Neuronal stem cell (in vitro differentiated cells): ENCODE data around the gene BRSK2.

Source experiments
- DNase-seq: peaks from one replicate; pipeline ENCODE4 v3.0.0-alpha.2; 2013; ENCODE audit warnings: low spot score
- H2AFZ ChIP-seq: one replicate; pipeline ENCODE4 v1.6.1; 2013; ENCODE audit warnings: mild to moderate bottlenecking, low read length, inconsistent platforms
- H2AK5ac ChIP-seq: 2 replicates; pipeline ENCODE4 v1.6.1; 2013; ENCODE audit warnings: low read depth, mild to moderate bottlenecking, inconsistent platforms, low read length, moderate library complexity, mixed read lengths
- H2BK120ac ChIP-seq: 2 replicates; pipeline ENCODE4 v1.6.1; 2013; ENCODE audit warnings: low read depth, mild to moderate bottlenecking, inconsistent platforms, low read length, moderate library complexity, mixed read lengths
- H2BK12ac ChIP-seq: one replicate; pipeline ENCODE4 v1.6.1; 2013; ENCODE audit warnings: low read length, inconsistent platforms
- H2BK15ac ChIP-seq: 2 replicates; pipeline ENCODE4 v1.6.1; 2013; ENCODE audit warnings: mild to moderate bottlenecking, low read length, inconsistent platforms, mixed read lengths
- H2BK5ac ChIP-seq: one replicate; pipeline ENCODE4 v1.6.1; 2013; ENCODE audit warnings: inconsistent platforms, mild to moderate bottlenecking, low read length, moderate library complexity
- H3K14ac ChIP-seq: one replicate; pipeline ENCODE4 v1.6.1; 2013; ENCODE audit warnings: low read length, inconsistent platforms
- H3K18ac ChIP-seq: 2 replicates; pipeline ENCODE4 v1.6.1; 2013; ENCODE audit warnings: low read length, inconsistent platforms
- H3K23ac ChIP-seq: 2 replicates; pipeline ENCODE4 v1.6.1; 2013; ENCODE audit warnings: low read depth, mild to moderate bottlenecking, mixed read lengths, low read length, inconsistent platforms; ENCODE audit not compliant: poor library complexity
- H3K27ac ChIP-seq: replicated peaks from 3 replicates; pipeline ENCODE4 v1.5.1; 2013; ENCODE audit warnings: low read length, inconsistent platforms
- H3K27me3 ChIP-seq, 3 experiments: 2 replicates each; pipeline ENCODE4 v1.6.1; 2013; ENCODE audit warnings: low read length in 3 of 3, mild to moderate bottlenecking in 2 of 3, inconsistent platforms in 1 of 3, low read depth in 1 of 3, mixed read lengths in 1 of 3, moderate library complexity in 1 of 3; ENCODE audit not compliant: control insufficient read depth in 3 of 3, insufficient read depth in 3 of 3
- H3K36me3 ChIP-seq, 2 donors: replicated peaks in 1 of 2; 2 replicates each; pipeline ENCODE4 v1.6.1; 2013; ENCODE audit warnings: low read length in 2 of 2; ENCODE audit not compliant: control insufficient read depth in 2 of 2, insufficient read depth in 2 of 2
- H3K4ac ChIP-seq: 2 replicates; pipeline ENCODE4 v1.6.1; 2013; ENCODE audit warnings: inconsistent platforms, mild to moderate bottlenecking, low read length, moderate library complexity
- H3K4me1 ChIP-seq, 2 donors: 1 replicate in 1 of 2; 2 replicates in 1 of 2; pipeline ENCODE4 v1.6.1; 2013; ENCODE audit warnings: low read length in 2 of 2, low read depth in 1 of 2; ENCODE audit not compliant: control insufficient read depth in 2 of 2, insufficient read depth in 1 of 2
- H3K4me2 ChIP-seq: one replicate; pipeline ENCODE4 v1.6.1; 2013; ENCODE audit warnings: mild to moderate bottlenecking, low read length, inconsistent platforms; ENCODE audit not compliant: insufficient read depth, poor library complexity, severe bottlenecking
- H3K4me3 ChIP-seq, 2 donors: 2 replicates each; pipeline ENCODE4 v1.5.1; 2013; ENCODE audit warnings: low read length in 2 of 2, mild to moderate bottlenecking in 2 of 2, inconsistent platforms in 1 of 2, moderate library complexity in 1 of 2
- H3K79me1 ChIP-seq: one replicate; pipeline ENCODE4 v1.6.1; 2013; ENCODE audit warnings: low read depth, mild to moderate bottlenecking, inconsistent platforms, low read length, moderate library complexity
- H3K9ac ChIP-seq: one replicate; pipeline ENCODE4 v1.6.1; 2013; ENCODE audit warnings: mild to moderate bottlenecking, low read depth, low read length, inconsistent platforms; ENCODE audit not compliant: poor library complexity
- H3K9me3 ChIP-seq, 2 donors: replicated peaks in 1 of 2; 2 replicates each; pipeline versions ENCODE3 to v1.6.1; 2013; ENCODE audit warnings: low read length in 2 of 2, mild to moderate bottlenecking in 2 of 2, inconsistent platforms in 1 of 2, low read depth in 1 of 2, mixed read lengths in 1 of 2, moderate library complexity in 1 of 2; ENCODE audit not compliant: control insufficient read depth in 2 of 2, insufficient read depth in 1 of 2
- H4K8ac ChIP-seq: one replicate; pipeline ENCODE4 v1.6.1; 2013; ENCODE audit warnings: low read depth, mild to moderate bottlenecking, inconsistent platforms, low read length, moderate library complexity
- H4K91ac ChIP-seq: one replicate; pipeline ENCODE4 v1.6.1; 2013; ENCODE audit warnings: low read length, low read depth, mild to moderate bottlenecking, inconsistent platforms; ENCODE audit not compliant: poor library complexity
- WGBS, 2 donors: extraction: QIAGEN DNeasy Blood & Tissue Kit; methylation state at CpG; one replicate each; pipeline ENCODE4 v1.1.7; 2013; ENCODE audit warnings: missing lambda C conversion rate in 2 of 2, mixed read lengths in 1 of 2; ENCODE audit not compliant: insufficient read length in 2 of 2, insufficient replicate concordance in 1 of 2; ENCODE audit errors: extremely low coverage in 2 of 2; 5-methylcytosine and 5-hydroxymethylcytosine counted together

The BRSK2 gene

DNA sequence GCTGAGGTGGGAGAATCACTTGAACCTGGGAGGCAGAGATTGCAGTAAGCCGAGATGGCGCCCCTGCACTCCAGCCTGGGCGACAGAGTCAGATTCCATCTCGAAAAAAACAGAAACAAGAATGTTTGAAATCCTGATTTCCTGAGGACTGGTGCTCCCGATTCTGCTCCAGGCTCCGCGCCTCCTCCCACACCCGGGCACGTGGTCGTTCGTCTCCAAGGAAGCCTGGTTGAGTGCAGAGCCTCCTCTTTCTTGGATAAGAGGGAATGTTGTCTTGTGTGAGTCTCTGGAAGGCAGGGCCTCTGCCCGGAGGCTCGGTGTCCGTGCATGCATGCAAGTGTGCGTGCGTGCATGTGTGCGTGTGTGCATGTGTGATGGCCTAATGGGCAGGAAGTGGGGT lies 30.1 kb downstream of the BRSK2 start:
- no peak overlapping the region for H3K9ac ChIP-seq
- no CpG with 5 or more reads among the region's 17 CpGs for WGBS, 2 donors
- H3K4ac ChIP-seq = no peak overlapping the region
- no peak overlapping the region for H3K23ac ChIP-seq
- no peak for DNase-seq
- H3K27me3 ChIP-seq = no peaks in the 10 kb centered on the region
- no peak overlapping the region for H3K4me2 ChIP-seq
- H3K4me3 ChIP-seq = no peak overlapping the region
- no peak overlapping the region for H2AFZ ChIP-seq
- H3K79me1 ChIP-seq = peaks cover 41% of the 10 kb centered on the region
- no peak overlapping the region for H3K18ac ChIP-seq
- H2BK15ac ChIP-seq = no peak overlapping the region
- no peak overlapping the region for H2BK12ac ChIP-seq
- no peak overlapping the region for H3K14ac ChIP-seq
- H2BK5ac ChIP-seq = no peak overlapping the region
- no peak overlapping the region for H4K91ac ChIP-seq
- H3K4me1 ChIP-seq = no peaks in the 10 kb centered on the region
- H2AK5ac ChIP-seq = no peak overlapping the region
- H2BK120ac ChIP-seq = no peak overlapping the region
- H3K27ac ChIP-seq = no peak overlapping the region
- peaks cover 26 to 40% of the 10 kb centered on the region in 2 donors for H3K9me3 ChIP-seq
- H4K8ac ChIP-seq = no peak overlapping the region
- peaks cover 0 to 7% of the 10 kb centered on the region in 2 donors for H3K36me3 ChIP-seq

DNA sequence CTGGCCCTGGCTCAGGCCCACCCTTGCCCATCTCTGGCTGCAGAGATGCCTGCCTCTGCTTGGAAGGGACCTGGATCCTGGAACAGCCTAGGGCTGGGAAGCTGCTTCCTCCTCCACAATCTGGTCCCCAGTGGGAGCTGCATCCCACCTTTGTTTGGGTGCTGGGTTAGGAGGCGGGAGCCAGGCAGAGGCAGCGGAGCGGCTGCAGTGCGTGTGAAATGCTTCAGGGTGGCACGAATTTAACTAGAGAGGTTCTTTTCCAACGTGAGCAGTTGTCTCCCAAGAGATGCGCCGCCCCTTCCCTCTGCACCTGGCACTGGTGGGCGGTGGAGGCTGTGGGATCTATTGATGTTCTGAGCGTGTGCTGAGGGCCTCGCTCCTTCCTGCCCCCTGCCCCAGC lies 31.6 kb downstream of the BRSK2 start:
- H3K18ac ChIP-seq = no peak overlapping the region
- H3K4me3 ChIP-seq = no peak overlapping the region
- H3K23ac ChIP-seq = peak overlapping the region; percentile 65
- H4K91ac ChIP-seq = no peak overlapping the region
- peaks cover 41% of the 10 kb centered on the region for H3K79me1 ChIP-seq
- H4K8ac ChIP-seq = no peak overlapping the region
- no CpG with 5 or more reads among the region's 11 CpGs for WGBS, 2 donors
- H2AFZ ChIP-seq = no peak overlapping the region
- no peak overlapping the region for H3K4ac ChIP-seq
- no peak for DNase-seq
- H3K36me3 ChIP-seq = no peaks in the 10 kb centered on the region
- no peaks in the 10 kb centered on the region for H3K4me1 ChIP-seq
- no peak overlapping the region for H2BK15ac ChIP-seq
- H2AK5ac ChIP-seq = no peak overlapping the region
- H2BK12ac ChIP-seq = no peak overlapping the region
- H3K4me2 ChIP-seq = no peak overlapping the region
- no peak overlapping the region for H2BK5ac ChIP-seq
- H3K9me3 ChIP-seq = peaks cover 15 to 27% of the 10 kb centered on the region in 2 donors
- no peak overlapping the region for H2BK120ac ChIP-seq
- no peak overlapping the region for H3K14ac ChIP-seq
- no peak overlapping the region for H3K27ac ChIP-seq
- H3K9ac ChIP-seq = no peak overlapping the region
- no peaks in the 10 kb centered on the region for H3K27me3 ChIP-seq

DNA sequence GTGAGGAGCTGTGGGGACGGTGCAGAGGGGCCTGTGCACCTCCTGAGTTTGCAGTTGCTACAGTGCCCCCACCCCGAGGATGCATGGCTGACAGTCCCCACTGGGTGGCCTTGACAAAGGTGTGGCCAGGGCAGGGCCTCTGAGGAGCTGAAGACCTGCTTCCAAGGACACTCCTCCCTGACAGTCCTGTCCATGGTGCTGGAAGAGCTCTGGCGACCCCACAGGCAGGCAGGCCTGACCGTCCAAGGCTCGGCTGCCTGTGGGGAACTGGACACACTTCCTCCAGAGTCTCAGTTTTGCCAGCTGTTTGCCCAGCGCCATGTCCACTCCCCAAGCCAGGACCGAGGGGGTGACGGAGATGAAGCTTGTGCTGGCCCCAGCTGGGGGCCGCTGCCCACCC lies 32.7 kb downstream of the BRSK2 start:
- Histone ChIP-seq H3K4me2 (no peak overlapping the region), H3K23ac (no peak overlapping the region), H3K4me1 (no peaks in the 10 kb centered on the region), H3K27ac (no peak overlapping the region), H2AK5ac (no peak overlapping the region), H2BK120ac (no peak overlapping the region), H4K91ac (no peak overlapping the region), H2BK15ac (no peak overlapping the region), H3K27me3 (no peaks in the 10 kb centered on the region), H3K9me3 (peaks cover 6 to 16% of the 10 kb centered on the region in 2 donors), H2AFZ (no peak overlapping the region), H3K18ac (no peak overlapping the region), H3K79me1 (peaks cover 47% of the 10 kb centered on the region), H3K4ac (no peak overlapping the region), H3K14ac (no peak overlapping the region), H3K9ac (no peak overlapping the region), H3K36me3 (no peaks in the 10 kb centered on the region), H2BK12ac (no peak overlapping the region), H3K4me3 (no peak overlapping the region), H2BK5ac (no peak overlapping the region), H4K8ac (no peak overlapping the region)
- DNase-seq = no peak
- no CpG with 5 or more reads among the region's 9 CpGs for WGBS, 2 donors

DNA sequence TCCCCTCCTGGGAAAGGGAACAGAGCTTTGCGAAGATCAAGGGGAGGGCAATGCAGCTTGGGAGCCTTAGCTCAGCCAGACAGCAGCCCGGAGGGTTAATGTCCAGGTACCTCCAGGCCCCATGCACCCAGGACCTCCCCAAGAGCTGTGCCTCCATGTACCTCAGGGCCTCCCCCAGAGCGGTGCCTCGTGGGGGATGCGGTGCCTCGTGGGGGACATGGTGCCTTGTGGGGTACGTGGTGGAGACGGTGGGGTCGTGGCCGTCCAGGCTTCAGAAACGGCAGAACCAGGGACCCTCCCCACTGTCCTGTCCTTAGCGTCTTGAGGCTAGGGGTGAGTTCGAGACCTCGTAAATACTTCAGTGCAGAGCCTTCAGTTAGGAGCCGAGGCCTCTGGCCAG lies 33.2 kb downstream of the BRSK2 start:
- H3K14ac ChIP-seq = no peak overlapping the region
- no peak overlapping the region for H3K4me2 ChIP-seq
- H2BK120ac ChIP-seq = no peak overlapping the region
- H3K27ac ChIP-seq = no peak overlapping the region
- H2AK5ac ChIP-seq = no peak overlapping the region
- no peak overlapping the region for H3K23ac ChIP-seq
- no peak overlapping the region for H3K4ac ChIP-seq
- no peaks in the 10 kb centered on the region for H3K4me1 ChIP-seq
- no peak overlapping the region for H4K8ac ChIP-seq
- no peaks in the 10 kb centered on the region for H3K36me3 ChIP-seq
- DNase-seq = no peak
- no CpG with 5 or more reads among the region's 15 CpGs for WGBS, 2 donors
- H2BK12ac ChIP-seq = no peak overlapping the region
- H3K9me3 ChIP-seq = peaks cover 6 to 16% of the 10 kb centered on the region in 2 donors
- H4K91ac ChIP-seq = no peak overlapping the region
- no peak overlapping the region for H2AFZ ChIP-seq
- no peaks in the 10 kb centered on the region for H3K27me3 ChIP-seq
- peak overlapping the region; percentile 74 for H3K9ac ChIP-seq
- no peak overlapping the region for H2BK15ac ChIP-seq
- peaks cover 47% of the 10 kb centered on the region for H3K79me1 ChIP-seq
- no peak overlapping the region for H3K18ac ChIP-seq
- H3K4me3 ChIP-seq = no peak overlapping the region
- no peak overlapping the region for H2BK5ac ChIP-seq
